Hepatocyte (in vitro differentiated cells): Measurements from ENCODE around the gene AARSD1. TPM values are rescaled to one million over a fixed set of nuclear protein-coding genes. Genes with fewer than 3 reads are reported as not detected.
"Not testable (repeated sequence)": the region's sequence is repeated elsewhere in the genome, so short reads cannot be mapped to it uniquely, and the experiment has no call there.

Experiments used
- DNase-seq: peaks from one replicate; pipeline ENCODE4 v3.0.0-alpha.2; 2016; ENCODE audit warnings: low spot score
- H2AFZ ChIP-seq: fragments of 200-600 bp; sonication (generic); 2 replicates; pipeline ENCODE4 v1.6.0; 2016; ENCODE audit warnings: antibody characterized with exemption, mild to moderate bottlenecking
- H3K27ac ChIP-seq: fragments of 200-600 bp; sonication (generic); 2 replicates; pipeline ENCODE4 v1.5.1; 2016; ENCODE audit warnings: mild to moderate bottlenecking
- H3K27me3 ChIP-seq: fragments of 200-600 bp; sonication (generic); 2 replicates; pipeline ENCODE4 v1.6.1; 2016
- H3K36me3 ChIP-seq: fragments of 200-600 bp; sonication (generic); replicated peaks from 2 replicates; pipeline ENCODE4 v1.5.1; 2016; ENCODE audit warnings: low read depth; ENCODE audit not compliant: insufficient read depth
- H3K4me1 ChIP-seq: fragments of 200-600 bp; sonication (generic); 2 replicates; pipeline ENCODE4 v1.5.1; 2016; ENCODE audit warnings: mild to moderate bottlenecking, moderate library complexity; ENCODE audit not compliant: insufficient read depth
- H3K4me2 ChIP-seq: fragments of 200-600 bp; sonication (generic); 2 replicates; pipeline ENCODE4 v1.6.0; 2016
- H3K4me3 ChIP-seq: fragments of 200-600 bp; sonication (generic); 2 replicates; pipeline ENCODE4 v1.5.1; 2016; ENCODE audit warnings: mild to moderate bottlenecking
- H3K79me2 ChIP-seq: fragments of 200-600 bp; sonication (generic); 2 replicates; pipeline ENCODE4 v1.6.0; 2017; ENCODE audit warnings: mild to moderate bottlenecking
- H3K9me2 ChIP-seq: fragments of 200-600 bp; sonication (generic); replicated peaks from 2 replicates; pipeline ENCODE4 v1.6.0; 2017; ENCODE audit warnings: mild to moderate bottlenecking; ENCODE audit not compliant: insufficient read depth
- H3K9me3 ChIP-seq: fragments of 200-600 bp; sonication (generic); 2 replicates; pipeline ENCODE4 v1.5.1; 2016; ENCODE audit warnings: low read depth, mild to moderate bottlenecking
- H4K20me1 ChIP-seq: fragments of 200-600 bp; sonication (generic); 2 replicates; pipeline ENCODE4 v1.6.0; 2016; ENCODE audit warnings: mild to moderate bottlenecking; ENCODE audit not compliant: insufficient read depth, poor library complexity, severe bottlenecking
- CTCF ChIP-seq: fragments of 200-600 bp; sonication (generic); IDR thresholded peaks from 2 replicates; pipeline ENCODE4 v1.5.1; 2016; ENCODE audit warnings: antibody characterized with exemption, mild to moderate bottlenecking; ENCODE audit not compliant: poor library complexity
- EZH2 ChIP-seq: fragments of 200-600 bp; sonication (generic); IDR thresholded peaks from 2 replicates; pipeline ENCODE4 v1.6.1; 2016; ENCODE audit warnings: antibody characterized with exemption, mild to moderate bottlenecking, borderline replicate concordance
- EZH2phosphoT487 ChIP-seq: fragments of 200-600 bp; sonication (generic); IDR thresholded peaks from one replicate; pipeline ENCODE4 v1.6.1; 2018; ENCODE audit warnings: antibody characterized with exemption, mild to moderate bottlenecking, low read depth, moderate library complexity; ENCODE audit not compliant: unreplicated experiment, severe bottlenecking
- WGBS: methylation state at CpG from one replicate; pipeline ENCODE4 v1.1.6; 2016; ENCODE audit warnings: low lambda C conversion rate; ENCODE audit errors: missing lambda C conversion rate; 5-methylcytosine and 5-hydroxymethylcytosine counted together
- polyA plus RNA-seq: library from polyadenylated mRNA; unstranded; fragments of >200 nt; fragmentation: Nextera tagmentation; extraction: Ambion mirVana; gene quantifications from 2 replicates; pipeline ENCODE4 v1.2.1, GENCODE V29; 2016
- total RNA-seq: library from RNA; depleted of rRNA; stranded (reverse); fragments of >200 nt; gene quantifications from 2 replicates; pipeline ENCODE4 v1.2.3, GENCODE V29; 2014

Gene AARSD1
- total and polyA plus RNA-seq, 2 experiments from 2014 or later = 25.8 to 41.0 TPM

DNA sequence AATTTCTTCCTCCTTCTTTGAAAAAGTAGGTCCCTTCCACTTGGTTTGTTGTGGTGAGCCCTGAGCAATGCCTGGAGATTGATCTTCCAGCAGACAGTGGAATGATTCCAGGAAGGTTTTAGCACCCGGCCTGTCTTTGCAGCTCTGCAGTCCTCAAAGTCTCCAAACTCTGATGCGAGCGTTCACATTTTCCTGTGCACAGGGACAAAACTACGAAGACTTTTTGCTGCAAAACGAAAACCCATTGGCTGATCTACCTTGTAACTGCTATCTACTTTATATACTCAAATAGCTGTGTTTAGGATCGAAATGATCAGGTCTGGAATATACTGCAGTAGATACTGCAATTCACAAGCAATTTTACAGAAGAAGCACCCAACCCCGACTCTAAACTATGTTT, 42.0 kb downstream of the AARSD1 start:
- WGBS = 85% methylated on average over 7 of the region's 7 CpGs
- no peaks in the 10 kb centered on the region for H3K9me2 ChIP-seq
- H3K27ac ChIP-seq = no peak overlapping the region
- H3K79me2 ChIP-seq = no peaks in the 10 kb centered on the region
- H3K36me3 ChIP-seq = no peaks in the 10 kb centered on the region
- H4K20me1 ChIP-seq = no peaks in the 10 kb centered on the region
- H3K4me2 ChIP-seq = no peak overlapping the region
- H3K27me3 ChIP-seq = peaks cover 5% of the 10 kb centered on the region
- no peaks in the 10 kb centered on the region for H3K9me3 ChIP-seq
- DNase-seq = no peak
- no peak overlapping the region for H3K4me3 ChIP-seq
- no peak for TF ChIP-seq EZH2
- TF ChIP-seq EZH2phosphoT487 = no peak
- TF ChIP-seq CTCF = no peak
- peak overlapping the region; percentile 1 for H2AFZ ChIP-seq
- peaks cover 21% of the 10 kb centered on the region for H3K4me1 ChIP-seq

DNA sequence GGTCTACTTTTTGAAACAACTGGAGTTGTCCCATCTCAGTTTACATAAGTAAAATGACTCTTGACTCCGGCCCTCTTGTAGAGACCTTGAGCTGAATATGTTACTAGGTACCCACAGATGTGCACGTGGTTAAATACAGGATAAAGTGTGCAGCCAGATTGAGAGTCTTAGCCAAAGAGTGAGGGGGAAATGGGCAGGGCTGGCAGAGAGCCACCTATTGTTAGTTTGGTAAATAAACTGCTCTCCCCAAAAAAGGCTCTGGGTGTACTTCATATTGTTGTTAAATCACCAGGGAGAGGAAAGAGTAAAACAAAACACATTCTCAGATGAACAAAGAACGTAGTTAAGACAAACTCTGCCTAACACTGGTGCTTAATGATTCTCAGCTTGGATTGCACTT, 43.3 kb downstream of the AARSD1 start:
- Histone ChIP-seq H2AFZ (no peak overlapping the region), H3K4me3 (no peak overlapping the region), H3K36me3 (no peaks in the 10 kb centered on the region), H3K4me1 (peaks cover 21% of the 10 kb centered on the region), H3K9me3 (no peaks in the 10 kb centered on the region), H4K20me1 (no peaks in the 10 kb centered on the region), H3K4me2 (no peak overlapping the region), H3K9me2 (no peaks in the 10 kb centered on the region), H3K27me3 (peaks cover 8% of the 10 kb centered on the region), H3K27ac (no peak overlapping the region), H3K79me2 (no peaks in the 10 kb centered on the region)
- TF ChIP-seq EZH2phosphoT487 (no peak), EZH2 (no peak), CTCF (no peak)
- 36% methylated on average over 3 of the region's 3 CpGs for WGBS
- no peak for DNase-seq

DNA sequence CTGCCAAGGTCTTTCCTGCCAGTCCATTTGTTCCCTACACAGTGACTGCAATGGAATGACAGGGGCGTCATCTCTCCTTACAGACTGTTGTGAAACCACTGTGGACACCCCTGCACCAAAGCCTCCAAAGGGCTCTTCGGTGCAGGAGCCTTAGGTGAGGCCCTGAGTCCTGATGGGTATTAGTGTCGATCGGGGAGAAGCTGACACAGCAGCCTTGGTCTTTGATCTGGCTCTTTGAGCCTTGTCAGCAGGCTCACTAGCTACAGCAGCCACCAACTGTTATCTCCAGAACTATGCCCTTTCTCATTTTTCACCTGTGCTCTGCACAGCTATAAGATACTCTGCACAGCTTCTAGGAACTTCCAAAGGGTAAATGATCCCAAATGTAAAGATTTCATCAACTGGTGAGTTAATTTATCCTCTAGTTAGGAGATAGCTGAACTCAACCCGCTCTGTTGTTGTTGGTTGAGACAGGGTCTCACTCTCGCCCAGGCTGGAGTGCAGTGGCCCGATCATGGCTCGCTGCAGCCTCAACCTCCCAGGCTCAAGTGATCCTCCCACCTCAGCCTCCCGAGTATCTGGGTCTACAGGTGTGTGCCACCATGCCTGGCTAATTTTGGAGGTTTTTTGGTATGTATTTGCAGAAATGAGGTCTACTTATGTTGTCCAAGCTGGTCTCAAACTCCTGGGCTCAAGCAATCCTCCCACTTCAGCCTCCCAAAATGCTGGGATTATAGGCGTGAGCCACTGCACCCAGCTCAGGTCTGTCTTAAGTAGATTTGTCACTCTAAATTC, 44.0 kb downstream of the AARSD1 start:
- Histone ChIP-seq H3K4me2 (peak overlapping the region; percentile 20), H3K79me2 (no peaks in the 10 kb centered on the region), H3K36me3 (no peaks in the 10 kb centered on the region), H3K4me1 (peaks cover 21% of the 10 kb centered on the region), H2AFZ (no peak overlapping the region), H3K27me3 (peaks cover 8% of the 10 kb centered on the region), H3K4me3 (no peak overlapping the region), H4K20me1 (no peaks in the 10 kb centered on the region), H3K27ac (no peak overlapping the region), H3K9me2 (no peaks in the 10 kb centered on the region), H3K9me3 (no peaks in the 10 kb centered on the region)
- peak; percentile 54 for DNase-seq
- no peak for TF ChIP-seq CTCF
- TF ChIP-seq EZH2phosphoT487 = no peak
- no peak for TF ChIP-seq EZH2
- 67% methylated on average over 10 of the region's 10 CpGs for WGBS

DNA sequence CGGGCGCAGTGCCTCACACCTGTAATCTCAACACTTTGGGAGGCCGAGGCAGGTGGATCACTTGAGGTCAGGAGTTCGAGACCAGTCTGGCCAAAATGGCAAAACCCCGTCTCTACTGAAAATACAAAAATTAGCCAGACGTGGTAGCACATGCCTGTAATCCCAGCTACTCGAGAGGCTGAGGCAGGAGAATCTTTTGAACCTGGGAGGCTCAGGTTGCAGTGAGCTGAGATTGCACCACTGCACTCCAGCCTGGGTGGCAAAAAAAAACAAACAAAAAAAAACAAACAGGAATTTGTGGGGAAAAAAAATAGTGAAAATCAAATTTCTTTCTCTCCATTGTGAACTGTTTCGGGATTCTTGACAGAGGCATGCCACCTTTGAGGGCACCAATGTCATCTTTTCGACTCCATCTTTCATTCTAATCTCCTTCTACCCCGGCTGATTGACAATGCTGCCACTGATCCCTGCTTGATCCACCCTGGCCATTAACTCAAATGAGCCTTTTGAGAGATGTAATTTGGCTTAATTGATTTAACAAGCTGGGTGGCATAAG, 44.7 kb downstream of the AARSD1 start:
- not testable (repeated sequence) for H3K9me2 ChIP-seq, H3K27ac ChIP-seq, H3K27me3 ChIP-seq, H3K4me3 ChIP-seq, H3K9me3 ChIP-seq, DNase-seq, H3K79me2 ChIP-seq, H4K20me1 ChIP-seq, H2AFZ ChIP-seq, H3K36me3 ChIP-seq
- 82% methylated on average over 10 of the region's 10 CpGs for WGBS
- Histone ChIP-seq H3K4me2 (peak overlapping the region; percentile 22), H3K4me1 (peaks cover 21% of the 10 kb centered on the region)
